Esophagus (tissue), 2 donors: ENCODE data around the gene B4GALT4. TPM values are rescaled to one million over a fixed set of nuclear protein-coding genes. Genes with fewer than 3 reads are reported as not detected.
"Not testable (repeated sequence)": the region's sequence is repeated elsewhere in the genome, so short reads cannot be mapped to it uniquely, and the experiment has no call there.

ENCODE experiments used
- H3K27ac ChIP-seq, 2 donors: one replicate each; pipeline ENCODE4 v1.5.1; 2013; ENCODE audit warnings: low read depth in 2 of 2, mild to moderate bottlenecking in 2 of 2, inconsistent platforms in 1 of 2, low read length in 1 of 2, moderate library complexity in 1 of 2
- H3K27me3 ChIP-seq, 2 donors: one replicate each; pipeline ENCODE4 v1.6.1; 2013; ENCODE audit warnings: low read length in 2 of 2, control low read depth in 1 of 2, mild to moderate bottlenecking in 1 of 2; ENCODE audit not compliant: insufficient read depth in 2 of 2, control insufficient read depth in 1 of 2
- H3K36me3 ChIP-seq, 2 donors: one replicate each; pipeline ENCODE4 v1.6.1; 2013; ENCODE audit warnings: low read length in 1 of 2; ENCODE audit not compliant: control insufficient read depth in 2 of 2, insufficient read depth in 2 of 2
- H3K4me1 ChIP-seq, 2 donors: one replicate each; pipeline ENCODE4 v1.6.1; 2013; ENCODE audit warnings: low read length in 1 of 2; ENCODE audit not compliant: control insufficient read depth in 2 of 2, insufficient read depth in 2 of 2
- H3K4me3 ChIP-seq, 2 donors: one replicate each; pipeline ENCODE4 v1.5.1; 2013; ENCODE audit warnings: low read length in 2 of 2, mild to moderate bottlenecking in 2 of 2, low read depth in 1 of 2, moderate library complexity in 1 of 2
- H3K9me3 ChIP-seq, 2 donors: one replicate each; pipeline ENCODE4 v1.6.1; 2013; ENCODE audit warnings: mild to moderate bottlenecking in 2 of 2, low read depth in 1 of 2, low read length in 1 of 2, moderate library complexity in 1 of 2; ENCODE audit not compliant: control insufficient read depth in 2 of 2, insufficient read depth in 1 of 2
- WGBS, 2 donors: extraction: QIAGEN DNeasy Blood & Tissue Kit; methylation state at CpG; one replicate each; pipeline ENCODE4 v1.1.7; 2013; 5-methylcytosine and 5-hydroxymethylcytosine counted together
- polyA plus RNA-seq, 2 donors: library from polyadenylated mRNA; stranded (reverse); fragments of 200-250 nt; gene quantifications; one replicate each; pipeline ENCODE4 v1.2.3, GENCODE V29; 2013
- donor health status: healthy with polysubstance abuse.
- donor health status: Bipolar disorder and iron deficiency.

Gene B4GALT4
- 10 to 100 TPM; 16.5 to 18.4 TPM for polyA plus RNA-seq

DNA sequence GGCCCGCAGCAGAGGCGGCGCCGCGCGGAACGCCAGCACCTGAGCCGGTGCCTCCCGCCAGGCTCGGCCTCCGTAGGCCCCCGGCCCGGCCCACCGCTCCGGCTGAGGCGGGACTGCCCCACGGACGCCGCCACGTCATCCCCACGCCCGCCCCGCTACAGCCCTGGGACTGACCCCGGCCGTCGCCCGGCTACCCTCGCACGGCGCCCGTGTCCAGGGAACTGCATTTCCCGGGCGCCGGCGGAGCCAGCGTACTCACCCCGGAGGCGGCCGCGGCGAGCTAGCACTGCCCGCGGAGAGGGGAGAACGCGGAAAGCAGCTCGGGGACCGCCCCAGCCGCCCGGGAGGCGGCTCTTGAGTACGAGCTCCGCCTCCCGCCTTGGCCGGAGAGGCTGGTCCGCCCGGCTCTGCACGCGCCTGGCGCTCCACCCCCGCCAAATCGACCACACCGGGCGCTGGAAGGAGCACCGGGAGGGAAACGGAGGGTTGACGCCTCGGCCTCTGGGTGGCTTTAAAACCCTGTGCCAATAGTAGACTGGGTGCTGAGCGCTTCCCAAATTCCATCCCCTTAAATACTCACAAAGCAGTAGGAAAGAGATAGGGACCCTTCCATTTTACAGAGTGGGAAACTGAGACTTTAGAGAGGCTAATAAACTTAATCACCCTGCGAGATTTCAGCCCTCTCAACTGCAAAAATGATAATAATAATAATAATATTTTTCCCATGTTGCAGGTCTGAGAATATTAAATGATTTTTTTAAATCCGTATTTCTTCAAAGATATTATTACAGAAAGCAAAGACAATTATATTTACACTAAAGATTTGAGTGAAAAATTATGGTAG, at the start of gene B4GALT4:
TSS of gene B4GALT4 (minus strand) at position 288 of the 844 bp plus-strand sequence. CDS start 10,779 bp downstream, outside the sequence.
- 1 to 2% methylated on average over 52 to 70 of the region's 70 CpGs for WGBS, 2 donors
- peaks cover 0 to 6% of the 10 kb centered on the region in 2 donors for H3K4me1 ChIP-seq

GRCh38 chr3:119289404-119289770, 48.7 kb upstream of the B4GALT4 start:
- H3K27me3 ChIP-seq, result no peaks in the 10 kb centered on the region
- 83 to 84% methylated on average over 2 of the region's 2 CpGs for WGBS, 2 donors
- H3K4me3 ChIP-seq, result no peak overlapping the region
- H3K4me1 ChIP-seq, result peaks cover 3 to 5% of the 10 kb centered on the region in 2 donors
- H3K36me3 ChIP-seq, result no peaks in the 10 kb centered on the region
- H3K27ac ChIP-seq, result peak overlapping the region; percentile 35 to 82
- H3K9me3 ChIP-seq, result no peaks in the 10 kb centered on the region

More for the DNA sequence above, at the start of gene B4GALT4:
- peak within 1 kb of the TSS; percentile 76 to 82 for H3K4me3 ChIP-seq
- no peaks in the 10 kb centered on the region for H3K9me3 ChIP-seq
- peak within 1 kb of the TSS; percentile 85 to 89 for H3K27ac ChIP-seq
- no peaks in the 10 kb centered on the region for H3K36me3 ChIP-seq
- no peaks in the 10 kb centered on the region for H3K27me3 ChIP-seq

GRCh38 chr3:119288669-119289403, 48.2 kb upstream of the B4GALT4 start:
- Histone ChIP-seq H3K4me1 (peaks cover 3 to 5% of the 10 kb centered on the region in 2 donors), H3K36me3 (no peaks in the 10 kb centered on the region), H3K27ac (peak overlapping the region; percentile 35 to 82), H3K27me3 (no peaks in the 10 kb centered on the region), H3K9me3 (no peaks in the 10 kb centered on the region), H3K4me3 (no peak overlapping the region)
- WGBS, 2 donors, result 82 to 84% methylated on average over 3 of the region's 3 CpGs

- Histone ChIP-seq H3K4me1 (no peaks in the 10 kb centered on the region), H3K36me3 (no peaks in the 10 kb centered on the region), H3K4me3 (no peak overlapping the region), H3K9me3 (peaks cover 0 to 7% of the 10 kb centered on the region in 2 donors), H3K27ac (peak overlapping the region in 1 of 2 donors; percentile 42), H3K27me3 (no peaks in the 10 kb centered on the region)
- WGBS, 2 donors, result 75 to 78% methylated on average over 5 of the region's 5 CpGs
Observed at GRCh38 chr3:119279584-119280243, 39.0 kb upstream of the B4GALT4 start.

- Histone ChIP-seq H3K4me1 (no peaks in the 10 kb centered on the region), H3K9me3 (peaks cover 0 to 7% of the 10 kb centered on the region in 2 donors), H3K27me3 (no peaks in the 10 kb centered on the region), H3K36me3 (no peaks in the 10 kb centered on the region), H3K4me3 (no peak overlapping the region), H3K27ac (peak overlapping the region in 1 of 2 donors; percentile 42)
- 47 to 51% methylated on average over 6 of the region's 6 CpGs for WGBS, 2 donors
Observed at GRCh38 chr3:119279101-119279554, 38.5 kb upstream of the B4GALT4 start.

GRCh38 chr3:119276680-119277079, 36.0 kb upstream of the B4GALT4 start:
- Histone ChIP-seq H3K9me3 (no peaks in the 10 kb centered on the region), H3K4me3 (no peak overlapping the region), H3K4me1 (no peaks in the 10 kb centered on the region), H3K36me3 (no peaks in the 10 kb centered on the region), H3K27ac (no peak overlapping the region), H3K27me3 (no peaks in the 10 kb centered on the region)
- 76 to 82% methylated on average over 5 of the region's 5 CpGs for WGBS, 2 donors

- H3K9me3 ChIP-seq, H3K27me3 ChIP-seq, H3K36me3 ChIP-seq, H3K4me1 ChIP-seq, H3K27ac ChIP-seq, H3K4me3 ChIP-seq: not testable (repeated sequence)
- WGBS, 2 donors, result 75 to 82% methylated on average over 2 of the region's 2 CpGs
Observed at GRCh38 chr3:119270212-119270611, 29.5 kb upstream of the B4GALT4 start.

GRCh38 chr3:119261055-119261454, 20.4 kb upstream of the B4GALT4 start:
- Histone ChIP-seq H3K27me3 (no peaks in the 10 kb centered on the region), H3K27ac (peak overlapping the region in 1 of 2 donors; percentile 70), H3K36me3 (no peaks in the 10 kb centered on the region), H3K9me3 (no peaks in the 10 kb centered on the region), H3K4me1 (no peaks in the 10 kb centered on the region), H3K4me3 (no peak overlapping the region)
- WGBS, 2 donors, result 62 to 72% methylated on average over 6 of the region's 6 CpGs

DNA sequence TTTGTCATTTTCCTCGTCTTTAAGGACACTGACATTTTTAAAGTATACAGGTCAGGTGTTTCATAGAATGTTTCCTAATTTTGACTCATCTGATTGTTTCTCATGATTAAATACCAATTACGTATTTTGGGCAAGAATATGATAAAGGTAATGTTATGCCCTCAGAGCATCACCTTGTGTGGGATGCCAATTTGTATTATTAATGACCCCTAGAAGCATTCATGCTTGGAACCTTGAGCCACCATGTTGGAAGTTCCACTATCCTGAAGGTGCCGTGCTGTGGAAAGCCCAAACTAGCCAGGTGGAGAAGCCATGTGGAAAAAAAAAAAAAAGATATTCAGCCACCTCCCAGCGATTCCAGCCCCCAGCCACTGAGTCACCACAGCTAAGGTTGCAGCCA, 19.1 kb upstream of the B4GALT4 start:
- H3K36me3 ChIP-seq, result no peaks in the 10 kb centered on the region
- H3K27me3 ChIP-seq, result no peaks in the 10 kb centered on the region
- no peaks in the 10 kb centered on the region for H3K4me1 ChIP-seq
- H3K9me3 ChIP-seq, result no peaks in the 10 kb centered on the region
- H3K4me3 ChIP-seq, result no peak overlapping the region
- H3K27ac ChIP-seq, result no peak overlapping the region
- 83 to 96% methylated on average over 4 of the region's 4 CpGs for WGBS, 2 donors
